HG03135 (cell line): ENCODE data around the gene YIPF5.

Source experiments
- ATAC-seq: cut with Tn5 transposase; IDR thresholded peaks from one replicate; pipeline ENCODE4 v1.9.1; 2021; ENCODE audit warnings: mild to moderate bottlenecking, moderate library complexity; ENCODE audit not compliant: unreplicated experiment

Gene YIPF5

DNA sequence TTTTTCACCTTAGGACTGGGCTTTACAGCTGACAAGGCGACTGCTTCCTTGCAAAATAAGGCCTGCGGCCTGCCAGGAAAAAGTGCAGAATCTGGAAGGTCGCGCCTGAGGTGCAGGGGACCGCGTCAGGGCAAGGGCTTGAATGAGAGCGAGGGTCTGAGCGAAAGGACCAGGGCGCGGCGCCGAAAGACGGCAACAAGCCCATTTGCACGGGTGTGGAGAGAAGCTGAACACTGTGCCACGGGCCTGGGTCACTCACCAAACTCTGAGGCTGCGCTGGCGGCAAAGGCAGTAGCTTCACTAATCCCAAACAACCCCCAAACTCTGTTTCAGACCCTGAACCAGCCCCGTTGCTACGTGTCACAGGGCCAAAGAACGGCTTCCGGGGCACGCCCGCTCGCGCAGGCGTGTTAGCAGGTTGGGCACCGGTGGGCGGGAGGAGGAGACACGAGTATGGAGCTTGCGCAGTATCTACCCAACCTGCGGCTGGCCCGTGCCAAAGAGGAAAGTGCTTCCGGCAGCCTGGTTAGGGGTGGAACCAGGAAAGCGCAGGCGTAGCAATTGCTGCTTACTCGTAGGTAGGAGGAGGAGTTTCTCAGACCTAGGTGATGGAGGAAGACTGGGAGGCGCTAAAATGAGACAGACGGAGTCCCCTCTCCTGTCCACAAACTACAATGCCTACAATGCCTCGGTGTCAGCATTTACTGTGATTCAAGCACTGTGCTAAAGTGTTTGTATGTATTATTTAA lies at the start of gene YIPF5, which contains the start of gene KCTD16:
Gene YIPF5, minus strand, starts transcription at position 384 of the 749 bp plus-strand sequence. CDS start 704 bp downstream, outside the sequence.
Gene KCTD16, plus strand, starts transcription at position 598 of the 749 bp plus-strand sequence.
- ATAC-seq, result peak; percentile 99

DNA sequence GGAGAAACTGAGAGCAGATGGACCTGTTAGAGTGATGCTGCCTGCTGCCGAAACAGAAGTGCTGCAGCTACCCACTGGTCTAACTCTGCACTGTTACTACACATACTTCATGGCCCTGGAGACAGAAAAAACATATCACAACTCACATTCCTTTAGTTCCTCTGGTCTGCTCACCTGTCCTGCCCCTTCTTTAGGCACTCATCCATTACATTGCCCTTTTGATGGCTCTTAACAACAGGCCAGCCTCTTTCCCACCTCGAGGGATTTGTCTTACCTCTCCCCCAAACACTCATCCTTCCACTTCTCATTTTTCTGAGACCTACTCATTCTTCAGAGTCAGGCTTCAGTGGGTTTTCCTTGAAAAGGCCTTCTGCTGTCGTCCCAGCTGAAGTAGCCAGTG lies 49.4 kb upstream of the YIPF5 start:
- no peak for ATAC-seq

DNA sequence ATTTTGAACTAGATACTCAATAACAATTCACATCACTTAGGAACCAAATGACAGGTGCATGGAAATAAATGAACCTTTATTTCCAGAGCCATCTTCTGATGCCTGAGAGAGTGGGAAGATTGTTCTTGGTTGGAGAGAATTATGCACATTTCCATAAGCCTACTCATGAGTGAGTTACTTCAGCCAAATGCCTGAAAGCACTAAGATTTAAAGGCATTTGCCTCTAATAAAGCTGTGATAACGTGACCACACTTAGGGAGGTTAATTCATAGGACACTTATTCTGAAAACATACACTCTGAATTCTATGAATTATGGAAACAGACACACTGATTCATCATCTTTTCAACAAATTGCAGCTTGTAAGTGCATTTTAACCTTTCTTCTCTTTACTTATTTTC lies 40.2 kb upstream of the YIPF5 start:
- no peak for ATAC-seq

DNA sequence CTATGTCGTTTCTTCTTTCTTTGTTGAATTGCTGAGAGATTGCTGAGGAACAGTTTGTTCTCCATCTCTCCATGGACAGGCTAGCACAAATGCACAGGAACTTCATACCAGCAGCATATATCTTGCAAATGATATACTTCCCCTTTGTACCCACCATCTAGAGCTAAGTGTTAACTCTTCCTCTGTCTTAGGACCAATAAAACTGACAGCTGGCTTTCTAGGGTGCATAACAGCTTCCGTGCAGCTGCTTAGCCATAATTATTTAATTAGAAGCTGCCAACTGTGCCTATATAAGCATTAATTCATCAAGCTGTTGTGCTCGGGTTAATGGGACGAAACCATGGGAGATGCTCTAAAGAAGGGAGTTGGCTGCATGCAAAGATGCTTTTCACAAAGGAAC lies 38.9 kb upstream of the YIPF5 start:
- ATAC-seq, result no peak

DNA sequence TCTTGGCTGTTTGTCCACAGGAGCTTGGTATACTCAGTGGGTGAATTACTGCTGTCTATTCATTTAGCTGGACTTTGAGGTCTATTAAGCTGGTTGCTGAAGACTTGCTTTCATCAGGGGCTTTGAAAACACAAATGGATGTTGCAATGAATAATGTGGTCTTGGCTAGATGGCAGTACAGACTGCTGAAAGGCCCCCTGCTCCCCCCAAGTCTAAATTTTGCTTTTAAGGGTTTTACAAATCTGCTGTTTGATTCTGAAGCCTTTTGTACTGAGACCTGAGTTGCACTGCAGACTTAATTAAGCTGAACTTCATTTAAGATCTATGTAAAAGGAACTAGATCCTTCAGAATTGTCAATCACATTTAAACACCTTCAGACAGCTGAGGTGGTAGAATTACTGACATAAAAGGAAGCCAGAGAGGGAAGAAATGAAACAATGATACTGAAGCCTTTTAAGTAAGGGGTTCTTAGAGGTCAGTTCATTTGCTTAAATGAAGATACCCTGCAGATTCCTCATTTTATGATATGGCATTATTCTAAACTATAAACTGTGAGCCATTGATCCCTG lies 37.5 kb upstream of the YIPF5 start:
- ATAC-seq, result no peak

DNA sequence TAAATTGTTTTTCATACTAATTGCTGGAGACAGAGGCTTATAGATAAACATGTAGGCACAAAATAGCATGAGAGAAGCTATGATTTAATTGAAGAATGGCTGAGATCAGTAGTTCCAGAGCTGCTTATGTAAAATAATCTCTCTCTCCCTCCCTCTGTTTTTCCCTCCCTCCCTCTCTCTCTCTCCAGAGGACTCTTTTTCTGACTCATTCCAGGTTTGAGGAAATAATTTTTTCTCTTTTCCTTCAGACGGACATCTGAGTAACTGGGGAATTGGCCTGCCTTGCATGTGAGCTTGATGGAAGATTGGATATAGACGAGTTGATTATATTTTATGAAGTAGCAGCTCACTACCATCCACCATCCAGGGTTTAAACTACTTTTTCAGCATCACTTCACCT lies 35.7 kb upstream of the YIPF5 start:
- no peak for ATAC-seq

DNA sequence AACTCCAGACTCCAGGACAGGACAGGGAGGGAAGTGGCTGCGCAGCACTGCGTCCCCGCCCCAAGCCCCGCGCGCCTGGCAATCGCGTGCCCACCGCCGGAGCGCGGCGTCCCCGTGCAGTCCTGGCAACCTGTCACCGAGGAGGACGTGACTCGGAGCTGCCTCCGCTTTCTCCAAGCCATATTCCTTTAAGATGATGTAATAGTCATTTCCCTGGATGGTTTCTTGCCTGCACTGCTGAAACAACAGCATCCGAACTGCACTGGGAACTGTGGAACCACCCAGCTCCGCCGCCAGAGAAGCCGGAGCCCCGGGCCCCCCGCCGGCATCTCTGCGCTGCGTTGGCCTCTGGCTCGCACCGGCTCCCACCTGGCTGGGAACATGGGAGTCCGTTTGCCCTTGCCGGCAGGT lies 34.7 kb upstream of the YIPF5 start:
- no peak for ATAC-seq

DNA sequence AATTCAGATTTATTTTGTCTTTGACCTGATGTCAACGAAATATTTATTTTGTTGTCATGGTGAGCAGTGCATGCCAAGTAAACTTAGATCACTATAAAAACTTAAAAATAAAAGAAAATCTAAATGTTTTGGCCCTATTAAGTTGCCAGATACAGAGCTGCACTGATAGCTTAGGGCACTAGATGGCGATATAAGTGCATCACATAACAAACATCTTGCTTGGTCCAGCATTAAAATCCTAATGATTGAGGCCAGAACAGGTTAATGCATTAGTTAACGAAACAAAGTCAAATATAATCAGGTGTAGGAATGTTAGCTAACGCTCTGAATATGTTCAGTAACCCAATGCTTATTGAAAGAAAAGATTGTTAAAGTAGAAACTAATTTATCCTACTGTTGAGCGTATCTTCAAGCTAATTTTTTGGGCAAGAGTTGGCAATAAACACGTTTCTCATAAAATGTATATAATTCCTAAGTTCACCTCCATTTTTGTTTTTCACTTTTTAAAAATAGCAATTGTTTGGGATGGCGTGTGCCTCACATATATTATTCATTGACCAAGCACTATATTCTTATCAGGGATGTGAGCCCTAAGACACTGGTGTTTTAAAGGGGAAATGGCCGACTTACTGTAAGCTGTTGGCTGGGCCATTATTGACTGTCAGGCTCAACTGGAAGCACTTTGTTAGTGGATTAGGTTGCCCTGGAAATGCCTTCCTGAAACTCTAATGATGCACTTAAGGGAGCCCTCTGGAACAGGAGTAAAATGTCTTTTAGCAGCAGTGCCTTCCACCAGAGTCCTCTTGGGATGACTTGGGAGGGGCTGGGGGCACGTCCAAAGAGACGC lies 33.5 kb upstream of the YIPF5 start:
- peak; percentile 82 for ATAC-seq

DNA sequence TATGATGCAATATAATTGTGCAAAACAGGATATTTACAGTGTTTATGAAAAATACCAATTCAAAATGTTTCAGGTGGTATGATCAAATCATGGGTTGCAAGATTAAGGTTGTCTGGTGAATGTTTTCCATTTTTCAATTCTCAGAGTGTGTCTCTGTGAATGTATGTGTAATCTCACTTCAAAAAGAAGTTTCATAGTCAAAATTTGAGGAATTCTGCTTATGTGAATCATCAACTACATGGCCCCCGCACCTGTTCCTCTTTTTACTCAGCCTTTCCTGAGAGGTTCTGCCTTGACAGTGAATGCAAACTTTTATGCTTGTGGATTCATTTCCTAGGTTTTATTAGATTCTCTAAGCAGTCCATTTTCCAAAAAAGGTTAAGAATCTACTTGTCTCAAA lies 32.3 kb upstream of the YIPF5 start:
- no peak for ATAC-seq

DNA sequence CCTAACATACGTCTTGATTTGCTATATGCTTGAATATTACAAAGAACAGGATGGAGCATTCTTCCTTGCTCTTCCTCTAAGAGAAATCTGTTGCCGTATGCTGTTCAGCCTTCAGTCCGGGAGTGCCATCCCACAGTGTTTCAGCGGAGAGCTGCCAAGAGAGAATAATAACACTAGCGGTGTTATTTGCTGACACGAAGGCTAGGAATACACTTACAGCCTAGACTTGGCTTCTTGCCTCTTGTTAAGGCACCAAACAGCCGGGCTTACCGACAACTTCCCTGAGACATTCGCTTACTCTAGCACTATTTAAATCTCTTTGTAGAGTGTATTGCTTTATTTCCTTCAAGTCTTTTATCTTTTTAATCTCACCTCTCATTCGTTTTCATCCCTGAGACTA lies 31.6 kb upstream of the YIPF5 start:
- ATAC-seq, result no peak

DNA sequence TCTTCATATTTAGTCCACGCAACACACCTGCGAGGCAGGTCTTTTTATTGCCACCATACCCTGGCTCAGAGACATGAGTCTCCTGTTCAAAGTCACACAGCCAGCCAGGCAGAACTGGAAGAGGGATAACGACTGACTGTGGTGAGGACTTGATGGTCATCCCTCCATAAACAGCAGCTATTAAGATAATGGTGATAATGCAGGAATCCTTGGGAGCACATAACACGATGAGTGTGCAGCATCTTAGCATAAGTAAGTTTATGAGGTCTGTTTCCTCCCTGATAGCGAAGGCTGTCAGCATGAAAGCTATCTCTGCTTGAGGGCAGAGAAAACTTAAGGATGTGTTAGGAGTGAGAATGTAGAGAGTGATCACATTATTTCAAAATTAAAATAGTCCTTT lies 31.1 kb upstream of the YIPF5 start:
- no peak for ATAC-seq

DNA sequence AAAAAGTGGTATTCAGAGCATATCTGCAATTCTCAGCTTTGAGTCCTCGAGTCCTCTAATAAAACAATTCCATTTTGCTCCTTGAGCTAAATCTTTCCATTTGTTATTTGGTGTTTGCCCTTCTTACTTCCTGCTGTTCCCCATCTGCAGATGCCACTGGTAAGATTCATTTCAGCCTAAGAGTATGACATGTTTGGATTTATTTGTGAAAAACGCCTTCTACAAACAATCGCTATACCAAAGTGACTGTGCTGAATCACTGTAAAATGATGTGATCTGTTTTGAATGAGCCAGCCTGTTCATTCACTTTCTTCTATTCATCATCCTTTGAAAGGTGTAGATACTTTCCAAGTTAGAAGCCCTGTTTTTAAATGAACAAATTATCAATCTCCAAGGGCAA lies 27.9 kb upstream of the YIPF5 start:
- ATAC-seq, result no peak

DNA sequence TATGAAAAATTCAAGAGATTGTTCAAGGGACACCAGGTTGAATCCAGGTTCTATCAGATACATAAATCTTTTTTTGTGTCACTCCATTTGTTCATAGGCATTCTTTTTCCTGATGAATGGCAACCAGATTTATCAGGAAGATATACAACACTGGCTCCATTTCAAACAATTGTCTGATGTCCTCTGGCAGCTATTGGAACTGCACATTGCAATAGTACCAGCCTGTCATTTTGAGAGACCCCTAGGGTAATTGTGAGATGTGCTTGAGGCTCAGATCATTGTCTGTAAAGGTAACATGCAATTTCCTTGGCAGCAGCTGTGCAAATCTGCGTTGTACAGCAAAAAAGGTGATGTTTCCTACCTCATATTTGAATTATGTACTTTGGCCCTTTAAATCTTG lies 26.2 kb upstream of the YIPF5 start:
- ATAC-seq, result no peak

DNA sequence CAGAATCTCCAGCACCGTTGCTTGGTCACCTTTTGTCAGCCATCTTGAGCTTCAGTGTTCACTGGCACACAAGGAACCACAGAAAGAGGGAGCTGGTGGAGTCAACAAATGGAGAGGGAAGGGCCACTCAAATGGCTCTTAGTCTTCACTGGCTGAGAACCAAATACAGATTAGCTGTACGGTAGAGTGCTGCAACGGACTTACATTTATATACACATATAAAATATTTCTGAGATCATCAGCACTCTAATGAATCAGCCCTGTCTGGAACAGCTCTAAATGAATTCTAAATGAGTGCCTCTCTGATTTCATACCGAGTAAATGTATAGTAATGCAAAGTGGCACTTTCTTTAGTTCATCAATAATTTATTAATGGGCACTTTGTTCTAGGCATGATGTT lies 25.0 kb upstream of the YIPF5 start:
- ATAC-seq, result no peak

DNA sequence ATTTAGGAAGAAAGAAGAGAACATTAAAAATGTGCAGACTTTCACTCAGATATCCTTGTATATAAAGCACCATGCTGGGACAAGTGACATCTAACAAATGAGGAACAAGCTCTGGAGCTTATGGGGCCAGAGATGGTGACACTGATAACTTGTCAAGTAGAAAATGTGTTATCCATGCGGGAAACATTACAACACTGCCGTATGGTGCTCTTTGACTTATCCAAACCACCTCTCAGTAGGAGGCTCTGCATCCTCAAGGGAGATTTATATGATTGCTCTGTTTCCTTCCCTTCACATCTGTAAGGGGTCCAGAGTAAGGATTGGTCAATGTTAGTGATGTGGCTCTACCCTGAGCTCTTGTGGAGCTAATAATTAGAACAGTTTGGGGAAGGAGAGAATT lies 23.7 kb upstream of the YIPF5 start:
- ATAC-seq, result no peak

DNA sequence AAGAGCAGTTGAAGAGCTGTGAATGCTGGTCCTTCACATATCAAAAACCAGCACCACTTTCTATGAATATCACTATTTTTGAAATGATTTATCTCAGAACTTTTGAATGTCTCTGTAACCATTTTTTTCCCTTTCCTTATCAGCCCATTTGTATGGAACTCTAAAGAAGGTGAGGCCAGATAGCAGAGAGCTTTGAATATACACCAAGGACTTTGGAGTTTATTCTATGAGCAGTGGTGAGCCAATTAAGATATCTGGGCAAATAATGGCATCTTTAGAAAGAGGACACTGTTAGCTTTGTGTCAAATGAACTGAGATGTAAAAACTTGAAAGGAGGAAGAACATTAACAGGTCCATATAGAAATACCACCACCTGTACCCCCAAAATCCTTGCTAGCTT lies 22.2 kb upstream of the YIPF5 start:
- no peak for ATAC-seq

DNA sequence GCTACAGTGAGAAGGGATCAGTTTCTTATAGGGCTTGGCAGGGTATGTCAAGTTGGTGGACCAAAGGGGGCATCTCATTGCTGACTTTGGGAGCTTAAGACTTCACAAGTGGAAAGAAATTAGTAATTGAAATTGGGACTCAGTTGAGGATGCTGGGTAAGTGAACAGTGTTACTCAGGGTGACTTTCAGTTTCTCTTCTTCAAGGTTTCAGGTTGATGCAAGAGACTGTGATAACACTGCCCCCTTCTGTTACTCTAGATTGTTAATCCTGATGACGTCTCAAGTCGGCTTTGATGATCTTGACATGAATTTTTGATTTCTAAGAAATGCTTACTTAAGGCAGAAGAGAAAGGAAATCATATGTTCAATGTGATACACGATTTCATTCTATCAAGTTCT lies 21.5 kb upstream of the YIPF5 start:
- peak; percentile 92 for ATAC-seq

DNA sequence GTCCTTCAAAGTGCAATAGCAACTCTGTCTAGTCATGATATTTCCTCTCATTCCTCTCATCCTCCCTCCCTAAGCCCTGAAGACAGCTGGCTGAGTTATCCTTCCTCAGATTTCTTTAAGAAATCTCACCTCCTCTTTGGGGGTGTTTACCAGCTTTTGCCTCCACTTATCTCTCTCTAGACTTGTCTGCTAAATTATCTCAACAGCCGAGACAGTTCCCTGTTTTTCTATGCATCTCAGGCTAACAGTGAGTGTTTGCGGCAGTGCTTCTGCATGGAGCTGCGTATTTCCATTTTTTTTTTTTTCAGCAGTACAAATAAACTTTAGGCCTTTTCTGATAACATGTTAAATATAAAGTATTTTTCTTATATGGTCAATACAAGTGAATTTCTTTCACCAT lies 21.1 kb upstream of the YIPF5 start:
- ATAC-seq, result no peak

DNA sequence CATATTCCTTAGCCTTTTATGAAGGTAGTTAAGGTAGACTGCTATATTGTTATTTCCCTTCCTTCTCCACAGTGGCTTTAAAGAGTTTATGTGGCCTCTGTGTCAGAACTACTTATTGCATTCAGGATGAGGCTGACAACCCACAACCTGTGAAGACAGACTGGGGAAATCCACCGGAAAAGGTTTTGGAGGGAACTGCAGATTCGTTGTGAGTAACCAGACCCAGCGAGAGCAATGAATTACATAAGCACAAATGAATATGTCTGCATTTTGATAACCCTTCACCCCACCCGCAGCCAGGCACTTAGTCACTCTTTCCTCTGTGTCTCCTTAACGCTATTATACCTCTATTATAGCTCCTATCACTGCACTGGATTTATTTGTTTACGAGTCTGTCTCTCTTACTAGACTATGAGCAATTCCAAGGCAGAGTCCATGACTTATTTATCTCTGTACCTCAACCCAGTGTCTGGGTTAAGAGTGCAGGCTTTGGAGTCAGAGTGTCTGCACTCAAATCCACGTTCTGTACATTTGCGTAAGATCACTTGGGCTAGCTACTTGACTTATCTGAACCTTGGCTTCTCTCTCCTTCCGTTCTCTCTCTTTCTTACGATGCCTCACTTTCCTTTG lies 19.5 kb upstream of the YIPF5 start:
- no peak for ATAC-seq

DNA sequence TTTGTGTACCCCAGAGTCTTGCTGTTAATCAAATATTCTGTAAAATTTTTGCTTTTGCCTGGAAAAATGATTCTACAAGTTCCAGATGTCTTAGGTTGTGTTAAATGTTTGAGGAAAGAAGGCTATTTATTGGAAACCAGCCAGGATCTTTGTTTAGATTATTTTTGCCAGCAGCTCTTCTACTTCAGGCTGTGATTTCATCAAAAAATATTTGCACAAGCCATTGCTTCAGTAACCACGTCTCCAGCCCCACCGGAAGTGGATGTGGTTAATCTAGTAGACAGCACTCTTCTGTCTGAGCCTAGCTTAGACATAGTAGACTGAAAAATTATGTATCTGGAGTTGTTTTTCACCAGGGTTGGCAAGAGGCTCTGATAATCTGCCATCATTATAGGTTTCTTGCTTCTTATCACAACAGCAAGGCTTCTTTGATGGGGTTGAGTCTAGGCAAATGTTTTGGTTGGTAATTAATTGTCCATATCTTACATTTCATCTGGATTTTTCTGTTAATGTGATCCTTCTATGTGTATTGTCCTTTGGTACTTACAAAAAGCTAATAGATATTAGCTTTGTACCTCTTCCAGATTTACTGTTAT lies 17.3 kb upstream of the YIPF5 start:
- ATAC-seq, result peak; percentile 80
